NCI-H774 (cell line): ENCODE data around the gene CHAF1B.

Experiments used
- DNase-seq: peaks from one replicate; lab custom pipeline; 2025; lab: John Stamatoyannopoulos, UW

Gene CHAF1B

GRCh38 chr21:36463991-36464390 lies 78.8 kb downstream of the CHAF1B start:
- DNase-seq: no peak

DNA sequence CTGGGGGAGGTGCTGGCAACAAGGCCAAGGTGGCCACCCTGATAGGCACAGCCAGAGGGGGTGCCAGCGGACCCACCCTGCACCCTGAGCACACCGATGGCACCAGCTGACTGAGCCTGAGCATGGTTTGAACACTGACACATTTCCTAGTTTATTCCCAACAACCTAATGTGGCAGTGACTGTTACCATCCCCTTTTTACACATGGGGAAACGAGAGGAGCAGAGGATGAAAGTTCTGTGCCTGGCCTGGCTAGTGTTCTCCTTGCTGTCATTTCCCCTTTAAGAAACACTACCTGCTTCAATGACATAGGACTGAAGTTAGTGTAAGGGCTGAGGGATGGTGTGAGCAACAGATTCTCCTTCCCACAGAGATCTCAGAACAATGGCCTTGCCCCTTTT lies 79.4 kb downstream of the CHAF1B start:
- no peak for DNase-seq

- no peak for DNase-seq
These were observed 80.3 kb downstream of the CHAF1B start for GRCh38 chr21:36465478-36465877.

DNA sequence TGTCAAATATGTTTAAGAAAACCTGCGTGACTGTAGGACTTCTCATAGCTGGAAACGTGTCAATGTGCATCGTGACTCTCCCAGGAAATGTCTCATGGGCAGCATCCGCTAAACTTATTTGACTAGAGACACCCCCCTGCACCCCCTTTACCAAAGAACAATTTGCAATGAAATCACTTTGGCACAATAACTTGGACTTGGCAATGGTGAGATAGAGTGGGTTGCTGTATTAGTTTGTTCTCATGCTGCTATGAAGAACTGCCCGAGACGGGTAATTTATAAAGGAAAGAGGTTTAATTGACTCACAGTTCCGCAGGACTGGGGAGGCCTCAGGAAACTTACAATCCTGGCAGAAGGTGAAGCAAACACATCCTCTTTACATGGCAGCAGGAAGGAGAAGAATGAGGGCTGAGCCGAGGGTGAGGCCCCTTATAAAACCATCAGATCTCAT lies 80.9 kb downstream of the CHAF1B start:
- no peak for DNase-seq
